NCI-H1092 treated with DMSO at 0.1 percent for 48 hours (cell line): Measurements from ENCODE around the gene PICK1.
A peak's percentile ranks its signal among the peaks of the same experiment; 100 is the strongest.

ENCODE experiments used
- DNase-seq: peaks from one replicate; lab custom pipeline; 2025; lab: John Stamatoyannopoulos, UW

Gene PICK1

GRCh38 chr22:38049812-38050619, 7.2 kb upstream of the PICK1 start:
- DNase-seq, result no peak

- DNase-seq, result no peak
Observed at GRCh38 chr22:38050720-38051119, 6.5 kb upstream of the PICK1 start.

- DNase-seq, result no peak
Observed at GRCh38 chr22:38051261-38051660, 5.9 kb upstream of the PICK1 start.

- DNase-seq, result peak; percentile 85
Observed at GRCh38 chr22:38051900-38052862, 5.0 kb upstream of the PICK1 start.

- no peak for DNase-seq
Observed at GRCh38 chr22:38062791-38063190, 5.6 kb downstream of the PICK1 start.

- DNase-seq, result no peak
Observed at GRCh38 chr22:38065539-38065938, 8.3 kb downstream of the PICK1 start.

GRCh38 chr22:38066381-38067027, 9.3 kb downstream of the PICK1 start:
- DNase-seq, result no peak

- no peak for DNase-seq
Observed at GRCh38 chr22:38067028-38067415, 9.8 kb downstream of the PICK1 start.

- no peak for DNase-seq
Observed at GRCh38 chr22:38067761-38068360, 10.7 kb downstream of the PICK1 start.

GRCh38 chr22:38068641-38069371, 11.6 kb downstream of the PICK1 start:
- DNase-seq, result no peak

GRCh38 chr22:38069372-38070249, 12.4 kb downstream of the PICK1 start:
- no peak for DNase-seq

- no peak for DNase-seq
Observed at GRCh38 chr22:38070250-38070921, 13.2 kb downstream of the PICK1 start.

GRCh38 chr22:38071421-38072321, 14.5 kb downstream of the PICK1 start:
- no peak for DNase-seq

GRCh38 chr22:38072322-38073149, 15.3 kb downstream of the PICK1 start:
- no peak for DNase-seq

GRCh38 chr22:38073150-38074130, 16.2 kb downstream of the PICK1 start:
- no peak for DNase-seq
